Glutamatergic neuron (in vitro differentiated cells): Measurements from ENCODE around the gene C1QL4. TPM values are rescaled to one million over a fixed set of nuclear protein-coding genes. Genes with fewer than 3 reads are reported as not detected.

Experiments used
- DNase-seq: peaks from one replicate; pipeline ENCODE4 v3.0.0; 2022
- H3K27ac Mint-ChIP-seq: one replicate; pipeline ENCODE4 v1.8.0; 2020; ENCODE audit warnings: mild to moderate bottlenecking, mixed read lengths, inconsistent platforms; ENCODE audit not compliant: unreplicated experiment
- H3K27me3 Mint-ChIP-seq: one replicate; pipeline ENCODE4 v1.8.0; 2020; ENCODE audit warnings: mild to moderate bottlenecking, moderate library complexity, mixed read lengths, inconsistent platforms; ENCODE audit not compliant: unreplicated experiment
- H3K36me3 Mint-ChIP-seq: one replicate; pipeline ENCODE4 v1.8.0; 2020; ENCODE audit warnings: mild to moderate bottlenecking, mixed read lengths, inconsistent platforms; ENCODE audit not compliant: unreplicated experiment
- H3K4me1 Mint-ChIP-seq: one replicate; pipeline ENCODE4 v1.8.0; 2020; ENCODE audit warnings: mild to moderate bottlenecking, low read depth, mixed read lengths, inconsistent platforms; ENCODE audit not compliant: unreplicated experiment
- H3K4me3 Mint-ChIP-seq: one replicate; pipeline ENCODE4 v1.8.0; 2020; ENCODE audit warnings: mild to moderate bottlenecking, mixed read lengths, inconsistent platforms; ENCODE audit not compliant: unreplicated experiment
- H3K9me3 Mint-ChIP-seq: one replicate; pipeline ENCODE4 v1.8.0; 2020; ENCODE audit warnings: mild to moderate bottlenecking, moderate library complexity, mixed read lengths, inconsistent platforms; ENCODE audit not compliant: unreplicated experiment
- total RNA-seq: library from RNA; stranded (reverse); fragmentation: NEBNext Ultra II Directional; extraction: Animal tissue kit (Norgen Biotek cat#: 25700); gene quantifications from one replicate; pipeline ENCODE4 v1.2.1, GENCODE V29; 2021; ENCODE audit not compliant: unreplicated experiment
- TF ChIP-seq, protein P1 (sequence below): fragments of 200-600 bp; sonication (generic); IDR thresholded peaks from one replicate; pipeline ENCODE4 v1.5.0; 2021; ENCODE audit not compliant: partially characterized antibody, unreplicated experiment

The C1QL4 gene
- total RNA-seq, 1 donor from 2014 or later = 4.8 TPM

DNA sequence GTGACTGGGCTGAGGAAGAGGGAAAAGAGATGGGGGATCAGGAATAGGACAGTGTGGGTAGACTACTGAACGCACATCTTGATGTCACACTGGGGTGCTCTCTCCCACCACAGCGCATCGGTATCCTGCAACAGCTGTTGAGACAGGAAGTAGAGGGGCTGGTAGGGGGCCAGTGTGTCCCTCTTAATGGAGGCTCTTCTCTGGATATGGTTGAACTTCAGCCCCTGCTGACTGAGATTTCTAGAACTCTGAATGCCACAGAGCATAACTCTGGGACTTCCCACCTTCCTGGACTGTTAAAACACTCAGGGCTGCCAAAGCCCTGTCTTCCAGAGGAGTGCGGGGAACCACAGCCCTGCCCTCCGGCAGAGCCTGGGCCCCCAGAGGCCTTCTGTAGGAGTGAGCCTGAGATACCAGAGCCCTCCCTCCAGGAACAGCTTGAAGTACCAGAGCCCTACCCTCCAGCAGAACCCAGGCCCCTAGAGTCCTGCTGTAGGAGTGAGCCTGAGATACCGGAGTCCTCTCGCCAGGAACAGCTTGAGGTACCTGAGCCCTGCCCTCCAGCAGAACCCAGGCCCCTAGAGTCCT lies 6.9 kb downstream of the C1QL4 start:
- Mint-ChIP-seq H3K9me3 (no peaks in the 10 kb centered on the region), H3K27me3 (peaks cover 16% of the 10 kb centered on the region), H3K4me3 (no peak overlapping the region), H3K27ac (no peak overlapping the region), H3K4me1 (peaks cover 6% of the 10 kb centered on the region), H3K36me3 (no peaks in the 10 kb centered on the region)
- DNase-seq = no peak
- TF ChIP-seq, protein P1, sequence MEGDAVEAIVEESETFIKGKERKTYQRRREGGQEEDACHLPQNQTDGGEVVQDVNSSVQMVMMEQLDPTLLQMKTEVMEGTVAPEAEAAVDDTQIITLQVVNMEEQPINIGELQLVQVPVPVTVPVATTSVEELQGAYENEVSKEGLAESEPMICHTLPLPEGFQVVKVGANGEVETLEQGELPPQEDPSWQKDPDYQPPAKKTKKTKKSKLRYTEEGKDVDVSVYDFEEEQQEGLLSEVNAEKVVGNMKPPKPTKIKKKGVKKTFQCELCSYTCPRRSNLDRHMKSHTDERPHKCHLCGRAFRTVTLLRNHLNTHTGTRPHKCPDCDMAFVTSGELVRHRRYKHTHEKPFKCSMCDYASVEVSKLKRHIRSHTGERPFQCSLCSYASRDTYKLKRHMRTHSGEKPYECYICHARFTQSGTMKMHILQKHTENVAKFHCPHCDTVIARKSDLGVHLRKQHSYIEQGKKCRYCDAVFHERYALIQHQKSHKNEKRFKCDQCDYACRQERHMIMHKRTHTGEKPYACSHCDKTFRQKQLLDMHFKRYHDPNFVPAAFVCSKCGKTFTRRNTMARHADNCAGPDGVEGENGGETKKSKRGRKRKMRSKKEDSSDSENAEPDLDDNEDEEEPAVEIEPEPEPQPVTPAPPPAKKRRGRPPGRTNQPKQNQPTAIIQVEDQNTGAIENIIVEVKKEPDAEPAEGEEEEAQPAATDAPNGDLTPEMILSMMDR = no peak

DNA sequence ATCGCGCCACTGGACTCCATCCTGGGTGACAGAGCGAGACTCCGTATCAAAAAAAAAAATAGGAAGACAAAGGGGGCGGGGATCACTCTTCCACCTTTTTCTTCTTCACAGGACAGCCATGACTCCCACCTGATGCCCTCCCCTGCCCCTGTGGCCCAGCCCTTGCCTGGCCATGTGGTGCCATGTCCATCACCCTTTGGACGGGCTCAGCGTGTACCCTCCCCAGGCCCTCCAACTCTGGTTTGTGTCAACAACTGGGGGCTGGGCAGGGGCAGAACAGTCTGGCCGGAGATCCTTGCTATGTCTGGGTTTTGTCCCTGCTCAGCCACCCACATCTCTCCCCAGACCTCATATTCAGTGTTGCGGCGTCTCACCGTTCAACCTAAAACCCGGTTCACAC lies 8.2 kb downstream of the C1QL4 start:
- H3K27me3 Mint-ChIP-seq = peaks cover 7% of the 10 kb centered on the region
- no peak overlapping the region for H3K4me3 Mint-ChIP-seq

DNA sequence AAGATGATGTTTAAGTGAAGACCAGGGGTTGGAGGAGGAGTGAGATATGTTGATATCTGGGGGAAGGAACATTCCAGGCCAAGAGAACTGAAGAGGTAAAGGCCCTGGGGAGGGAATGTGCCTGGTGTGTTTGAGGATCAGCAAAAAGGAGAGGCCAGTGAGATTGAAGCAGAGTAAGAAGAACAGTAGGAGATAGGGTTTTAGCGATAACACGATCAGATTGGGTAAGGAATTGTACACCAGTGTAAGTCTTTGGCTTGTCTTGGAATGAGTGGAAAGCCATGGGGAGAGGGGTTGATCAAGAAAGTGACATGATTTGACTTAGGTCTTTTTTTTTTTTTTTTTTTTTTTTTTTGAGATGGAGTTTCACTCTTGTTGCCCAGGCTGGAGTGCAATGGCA lies 9.1 kb downstream of the C1QL4 start:
- no peaks in the 10 kb centered on the region for H3K36me3 Mint-ChIP-seq
- DNase-seq = no peak
- TF ChIP-seq, protein P1 = no peak
- H3K9me3 Mint-ChIP-seq = no peaks in the 10 kb centered on the region
- H3K4me1 Mint-ChIP-seq = peaks cover 6% of the 10 kb centered on the region
- peaks cover 2% of the 10 kb centered on the region for H3K27me3 Mint-ChIP-seq
- no peak overlapping the region for H3K27ac Mint-ChIP-seq
- no peak overlapping the region for H3K4me3 Mint-ChIP-seq

More for the DNA sequence above, 8.2 kb downstream of the C1QL4 start:
- H3K36me3 Mint-ChIP-seq = no peaks in the 10 kb centered on the region
- H3K9me3 Mint-ChIP-seq = no peaks in the 10 kb centered on the region
- DNase-seq = no peak
- H3K4me1 Mint-ChIP-seq = peaks cover 2% of the 10 kb centered on the region
- no peak overlapping the region for H3K27ac Mint-ChIP-seq
- TF ChIP-seq, protein P1 = no peak

DNA sequence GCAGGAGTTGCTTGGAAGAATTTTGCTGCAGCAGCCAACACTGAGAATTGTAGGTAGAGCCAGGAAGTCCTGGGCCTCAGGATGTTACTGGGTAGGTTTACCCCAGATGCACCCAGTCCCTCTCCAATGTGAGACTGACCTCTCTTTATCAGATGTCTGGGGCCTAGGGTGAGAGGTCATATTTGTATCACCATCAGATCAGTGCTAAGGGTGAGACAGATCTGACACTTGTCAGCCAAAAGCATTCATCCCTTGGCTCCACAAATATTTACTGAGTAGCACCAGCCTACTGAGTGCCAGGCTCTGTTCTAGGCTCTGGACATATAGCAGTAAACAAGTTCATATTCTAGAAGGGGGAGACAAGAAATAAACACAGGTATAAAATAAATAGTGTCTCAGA lies 9.6 kb downstream of the C1QL4 start:
- Mint-ChIP-seq H3K27me3 (peaks cover 2% of the 10 kb centered on the region), H3K36me3 (no peaks in the 10 kb centered on the region), H3K27ac (no peak overlapping the region), H3K4me1 (peaks cover 6% of the 10 kb centered on the region), H3K9me3 (no peaks in the 10 kb centered on the region), H3K4me3 (no peak overlapping the region)
- TF ChIP-seq, protein P1 = no peak
- no peak for DNase-seq

DNA sequence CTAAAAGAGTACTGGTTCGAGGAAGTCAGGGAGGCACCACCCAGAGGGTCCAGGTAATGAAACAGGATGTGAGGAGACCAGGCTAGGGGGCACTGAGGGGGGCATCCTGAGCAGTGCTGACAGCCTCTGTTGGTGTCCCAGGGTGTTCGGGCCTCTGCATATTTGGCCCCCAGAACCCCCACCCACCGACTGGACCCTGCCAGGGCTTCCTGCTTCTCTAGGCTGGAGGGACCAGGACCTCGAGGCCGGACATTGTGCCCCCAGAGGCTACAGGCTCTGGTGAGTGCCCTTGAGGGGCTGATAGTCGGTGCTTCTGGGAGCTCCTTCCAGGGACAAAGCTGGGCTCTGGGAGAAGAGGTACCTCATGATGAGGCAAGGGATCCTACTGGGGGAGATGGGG lies 11.4 kb downstream of the C1QL4 start:
- Mint-ChIP-seq H3K27ac (no peak overlapping the region), H3K4me1 (peaks cover 6% of the 10 kb centered on the region), H3K36me3 (no peaks in the 10 kb centered on the region), H3K4me3 (no peak overlapping the region), H3K27me3 (peaks cover 1% of the 10 kb centered on the region), H3K9me3 (no peaks in the 10 kb centered on the region)
- no peak for DNase-seq
- TF ChIP-seq, protein P1 = no peak
